ENCODE measurements around the gene NGRN.
A peak's percentile ranks its signal among the peaks of the same experiment; 100 is the strongest.
"Not testable (repeated sequence)": the region's sequence is repeated elsewhere in the genome, so short reads cannot be mapped to it uniquely, and the experiment has no call there.

Gene NGRN

GRCh38 chr15:90266061-90266431 lies 574 bp downstream of the NGRN start:
- TF ChIP-seq TAF1 (IDR thresholded peaks at IDR 0.05; ENCODE audit: borderline replicate concordance, low read depth, low read length) (no peak), POLR2AphosphoS5 (IDR thresholded peaks at IDR 0.05; ENCODE audit: low read depth, low read length) (no peak), POLR2A (IDR thresholded peaks at IDR 0.05; ENCODE audit: low read depth, low read length) (no peak)
- FAIRE-seq: no peak
- DNase-seq (ENCODE audit: insufficient read length): no peak

- FAIRE-seq: no peak
- no peak for TF ChIP-seq TAF1 (IDR thresholded peaks at IDR 0.05; ENCODE audit: borderline replicate concordance, low read depth, low read length)
- no peak for TF ChIP-seq POLR2A (IDR thresholded peaks at IDR 0.05; ENCODE audit: low read depth, low read length)
- TF ChIP-seq POLR2AphosphoS5 (IDR thresholded peaks at IDR 0.05; ENCODE audit: low read depth, low read length): no peak
- DNase-seq (ENCODE audit: insufficient read length): no peak
These were observed 1.0 kb downstream of the NGRN start for GRCh38 chr15:90266485-90266884.

DNA sequence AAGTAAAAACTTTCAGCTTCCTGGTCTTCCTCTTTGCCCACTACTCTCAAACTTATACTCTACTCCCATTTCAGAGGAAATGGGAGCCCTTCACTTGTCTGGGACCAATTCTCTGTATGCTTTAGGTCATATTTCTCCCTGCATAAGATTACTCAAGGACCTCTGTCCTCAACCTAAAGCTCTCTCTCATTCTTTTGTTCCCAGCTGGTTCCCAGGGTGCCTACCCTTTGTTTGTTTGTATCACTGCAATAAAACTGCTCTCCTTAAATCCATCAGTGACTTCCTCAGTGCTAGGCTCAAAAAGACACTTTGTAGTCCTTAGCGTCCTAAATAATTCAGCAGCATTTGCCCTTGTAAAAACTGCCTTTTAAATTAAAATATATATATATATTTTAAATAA lies 2.9 kb downstream of the NGRN start:
- TF ChIP-seq POLR2AphosphoS5 (IDR thresholded peaks at IDR 0.05; ENCODE audit: low read depth, low read length) (no peak), POLR2A (IDR thresholded peaks at IDR 0.05; ENCODE audit: low read depth, low read length) (no peak), TAF1 (IDR thresholded peaks at IDR 0.05; ENCODE audit: borderline replicate concordance, low read depth, low read length) (no peak)
- DNase-seq (ENCODE audit: insufficient read length) (no peak), FAIRE-seq (no peak)

GRCh38 chr15:90270502-90271150 lies 5.2 kb downstream of the NGRN start:
- TF ChIP-seq POLR2AphosphoS5 (IDR thresholded peaks at IDR 0.05; ENCODE audit: low read depth, low read length): no peak
- FAIRE-seq (no peak), DNase-seq (ENCODE audit: insufficient read length) (no peak)

- FAIRE-seq (no peak), DNase-seq (ENCODE audit: insufficient read length) (no peak)
- TF ChIP-seq POLR2A (IDR thresholded peaks at IDR 0.05; ENCODE audit: low read depth, low read length) (no peak), TAF1 (IDR thresholded peaks at IDR 0.05; ENCODE audit: borderline replicate concordance, low read depth, low read length) (no peak), POLR2AphosphoS5 (IDR thresholded peaks at IDR 0.05; ENCODE audit: low read depth, low read length) (no peak)
These were observed 6.1 kb downstream of the NGRN start for GRCh38 chr15:90271459-90272166.

DNA sequence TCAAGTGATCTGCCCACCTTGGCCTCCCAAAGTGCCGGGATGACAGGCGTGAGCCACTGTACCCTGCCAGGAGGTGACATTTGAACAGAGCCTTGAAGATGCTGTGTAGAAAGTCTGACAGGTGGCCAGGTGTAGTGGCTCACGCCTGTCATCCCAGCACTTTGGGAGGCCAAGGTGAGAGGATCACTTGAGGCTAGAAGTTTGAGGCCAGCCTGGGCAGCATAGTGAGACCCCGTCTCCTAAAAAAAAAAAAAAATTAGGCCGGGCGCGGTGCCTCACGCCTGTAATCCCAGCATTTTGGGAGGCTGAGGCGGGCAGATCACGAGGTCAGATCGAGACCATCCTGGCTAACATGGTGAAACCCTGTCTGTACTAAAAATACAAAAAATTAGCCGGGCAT lies 13.0 kb downstream of the NGRN start:
- not testable (repeated sequence) for DNase-seq (ENCODE audit: insufficient read length); FAIRE-seq

DNA sequence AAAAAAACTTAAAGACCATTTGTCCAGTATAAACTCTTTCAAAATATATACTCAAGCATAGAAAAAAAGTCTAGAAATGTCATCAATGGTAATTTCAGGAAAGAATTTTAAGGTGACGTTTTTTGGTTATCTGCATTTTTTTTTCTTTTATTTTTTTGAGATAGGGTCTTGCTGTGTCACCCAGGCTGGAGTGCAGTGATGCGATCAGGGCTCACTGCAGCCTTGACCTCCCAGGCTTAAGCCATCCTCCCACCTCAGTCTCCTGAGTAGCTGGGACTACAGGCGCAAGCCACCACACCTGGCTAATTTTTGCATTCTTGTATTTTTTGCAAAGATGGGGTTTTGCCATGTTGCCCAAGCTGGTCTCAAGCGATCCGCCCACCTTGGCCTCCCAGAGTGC lies 15.3 kb downstream of the NGRN start:
- FAIRE-seq; DNase-seq (ENCODE audit: insufficient read length): not testable (repeated sequence)

GRCh38 chr15:90281637-90282036 lies 16.2 kb downstream of the NGRN start:
- DNase-seq (ENCODE audit: insufficient read length); FAIRE-seq: not testable (repeated sequence)

GRCh38 chr15:90286678-90287077 lies 21.2 kb downstream of the NGRN start:
- no peak for DNase-seq (ENCODE audit: insufficient read length)
- FAIRE-seq: no peak
- TF ChIP-seq POLR2A (IDR thresholded peaks at IDR 0.05; ENCODE audit: low read depth, low read length): no peak
- no peak for TF ChIP-seq TAF1 (IDR thresholded peaks at IDR 0.05; ENCODE audit: borderline replicate concordance, low read depth, low read length)
- TF ChIP-seq POLR2AphosphoS5 (IDR thresholded peaks at IDR 0.05; ENCODE audit: low read depth, low read length): no peak

DNA sequence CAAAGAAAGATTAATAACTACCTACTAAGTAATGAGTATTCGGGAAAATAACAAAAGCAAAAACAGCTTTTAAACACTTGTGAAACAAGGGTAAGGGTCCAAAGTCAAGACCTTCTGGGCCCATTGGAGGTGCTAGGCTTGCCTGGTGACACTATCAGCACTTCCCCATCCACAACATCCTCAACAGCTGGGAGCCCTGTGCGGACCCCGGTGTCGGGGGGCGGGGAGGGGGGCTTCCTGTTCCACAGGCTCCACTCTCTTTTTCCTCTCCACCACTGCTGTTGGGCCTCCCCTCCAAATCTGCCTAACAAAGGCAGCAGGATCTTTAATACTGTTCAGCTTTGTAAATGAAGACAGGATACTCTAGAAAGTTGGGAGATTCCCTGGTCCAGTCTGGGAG lies 21.6 kb downstream of the NGRN start:
- TF ChIP-seq POLR2A (IDR thresholded peaks at IDR 0.05; ENCODE audit: low read depth, low read length) (no peak), POLR2AphosphoS5 (IDR thresholded peaks at IDR 0.05; ENCODE audit: low read depth, low read length) (no peak), TAF1 (IDR thresholded peaks at IDR 0.05; ENCODE audit: borderline replicate concordance, low read depth, low read length) (no peak)
- no peak for DNase-seq (ENCODE audit: insufficient read length)
- FAIRE-seq: no peak

DNA sequence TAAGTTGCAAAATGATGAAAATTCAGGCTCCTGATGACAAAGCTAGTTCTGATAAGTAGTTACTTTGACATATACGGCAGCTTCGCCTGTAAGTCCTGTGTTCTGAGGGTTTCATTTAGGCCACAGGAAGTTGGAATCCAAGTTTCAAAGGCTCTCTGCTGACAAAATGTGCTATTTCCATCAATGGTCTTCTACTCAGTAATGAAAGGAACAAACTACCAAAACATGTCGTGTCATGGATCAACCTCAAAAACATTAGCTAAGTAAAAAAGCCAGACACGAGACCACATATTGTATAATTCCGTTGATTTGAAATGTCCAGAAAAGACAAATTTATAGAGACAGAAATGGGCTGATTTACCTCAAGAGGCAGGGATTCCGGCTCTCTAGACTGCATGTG lies 22.5 kb downstream of the NGRN start:
- FAIRE-seq (no peak), DNase-seq (ENCODE audit: insufficient read length) (no peak)
- no peak for TF ChIP-seq TAF1 (IDR thresholded peaks at IDR 0.05; ENCODE audit: borderline replicate concordance, low read depth, low read length)
- TF ChIP-seq POLR2A (IDR thresholded peaks at IDR 0.05; ENCODE audit: low read depth, low read length): no peak
- TF ChIP-seq POLR2AphosphoS5 (IDR thresholded peaks at IDR 0.05; ENCODE audit: low read depth, low read length): no peak

- TF ChIP-seq POLR2AphosphoS5 (IDR thresholded peaks at IDR 0.05; ENCODE audit: low read depth, low read length) (no peak), TAF1 (IDR thresholded peaks at IDR 0.05; ENCODE audit: borderline replicate concordance, low read depth, low read length) (no peak), POLR2A (IDR thresholded peaks at IDR 0.05; ENCODE audit: low read depth, low read length) (no peak)
- peak; percentile 31 for DNase-seq (ENCODE audit: insufficient read length)
- FAIRE-seq: peak; percentile 72
These were observed 26.3 kb downstream of the NGRN start for GRCh38 chr15:90291679-90292356.

DNA sequence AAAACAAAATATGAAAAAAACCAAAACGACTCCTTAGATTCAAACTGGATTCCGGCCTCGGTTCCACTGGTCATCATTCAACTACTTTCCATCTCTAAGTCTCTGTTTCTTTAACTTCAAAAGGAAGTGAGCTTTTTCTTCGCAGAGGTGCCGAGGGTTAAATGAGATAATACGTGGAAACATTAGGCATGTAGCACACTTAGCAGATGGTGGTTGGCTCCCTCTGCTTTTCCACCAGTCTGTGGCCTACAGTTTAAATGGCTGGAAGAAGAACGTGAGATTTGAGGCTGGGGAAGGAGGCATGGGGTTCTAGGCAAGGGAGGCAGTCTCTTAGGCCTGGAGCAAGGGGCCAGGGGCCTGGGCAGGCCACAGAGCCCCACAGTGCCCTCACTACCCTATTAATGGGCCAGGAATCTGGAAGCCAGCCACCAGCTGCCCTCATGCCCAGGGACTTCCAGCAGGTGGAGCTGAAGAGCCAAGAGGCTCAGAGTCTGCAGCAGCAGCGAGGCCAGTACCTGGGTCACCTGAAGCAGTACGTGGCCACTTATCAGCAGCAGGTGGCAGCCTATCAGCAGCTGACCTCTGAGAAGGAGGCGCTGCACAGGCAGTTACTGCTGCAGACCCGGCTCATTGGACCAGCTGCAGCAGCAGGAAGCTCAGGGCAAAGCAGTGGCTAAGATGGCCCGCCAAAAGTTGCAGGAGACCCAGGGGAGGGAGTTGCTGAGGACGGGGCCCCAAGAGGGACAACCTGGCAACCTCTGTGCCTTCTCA lies 27.8 kb downstream of the NGRN start:
- DNase-seq (ENCODE audit: insufficient read length): peak; percentile 38
- FAIRE-seq: not testable (repeated sequence)

Measured in GM12892 (cell line).